K562 (cell line): ENCODE results near the gene MYO15B. TPM values are rescaled to one million over a fixed set of nuclear protein-coding genes. Genes with fewer than 3 reads are reported as not detected.
A peak's percentile ranks its signal among the peaks of the same experiment; 100 is the strongest.

Experiments used
- ATAC-seq: fragments of 200-7000 bp; cut with Tn5 transposase; 3 replicates; pipeline ENCODE4 v1.9.1; 2020; ENCODE audit warnings: moderate library complexity
- BruUV-seq: library from RNA; stranded (reverse); fragments of 400-500 nt; replicated peaks from 2 replicates; lab custom pipeline; 2021; lab: Mats Ljungman, UMichigan
- CTCF ChIA-PET: fragments of 300-600 bp; formaldehyde crosslinking; extraction: SDS; loops from one replicate; lab custom pipeline; 2021; ENCODE audit warnings: low intra/inter-chr PET ratio; lab: Yijun Ruan, JAX
- POLR2A ChIA-PET: fragments of 300-600, 350-650 bp; sonication (Branson Sonifier 250); formaldehyde crosslinking; extraction: SDS; loops from one replicate; lab custom pipeline; 2021; ENCODE audit warnings: antibody characterized with exemption, inconsistent platforms; lab: Yijun Ruan, JAX
- DNase-seq, 4 experiments: peaks; one replicate each; pipeline versions ENCODE4 v3.0.0 to v3.0.0-alpha.2; 2011 to 2018; ENCODE audit warnings: low spot score in 3 of 4, mixed read lengths in 3 of 4; ENCODE audit errors: extremely low read depth in 1 of 4
- FAIRE-seq: peaks from 2 replicates; lab custom pipeline; 2011; peaks lifted over from hg19 to GRCh38; lab: Jason Lieb, UNC
- H2AFZ ChIP-seq: 2 replicates; pipeline ENCODE4 v1.6.0; 2011; ENCODE audit warnings: low read depth, low read length, control low read depth, inconsistent platforms
- H3K27ac ChIP-seq: fragments of 200-600 bp; 3 replicates; pipeline ENCODE4 v1.8.0; 2011; ENCODE audit warnings: low read depth, mild to moderate bottlenecking, control low read depth, inconsistent platforms, low read length, moderate library complexity, mixed read lengths; ENCODE audit errors: extremely low read depth
- H3K27me3 ChIP-seq, 2 experiments: fragments of 300-600 bp in 1 of 2; 2 replicates in 1 of 2; 3 replicates in 1 of 2; pipeline versions ENCODE4 v1.6.0 to v1.8.0; 2011; ENCODE audit warnings: inconsistent platforms in 2 of 2, low read length in 2 of 2, mild to moderate bottlenecking in 1 of 2, mixed read lengths in 1 of 2, moderate library complexity in 1 of 2; ENCODE audit not compliant: control insufficient read depth in 2 of 2, insufficient read depth in 2 of 2
- H3K36me3 ChIP-seq: fragments of 300-600 bp; 3 replicates; pipeline ENCODE4 v1.8.0; 2011; ENCODE audit warnings: mild to moderate bottlenecking, low read length, inconsistent platforms; ENCODE audit not compliant: control insufficient read depth, insufficient read depth
- H3K4me1 ChIP-seq, 2 experiments: fragments of 200-600 bp in 1 of 2; replicated peaks in 1 of 2; 2 replicates in 1 of 2; 3 replicates in 1 of 2; pipeline versions ENCODE4 v1.5.1 to v1.8.0; 2011; ENCODE audit warnings: inconsistent platforms in 2 of 2, low read length in 2 of 2, mild to moderate bottlenecking in 1 of 2, mixed read lengths in 1 of 2, moderate library complexity in 1 of 2; ENCODE audit not compliant: control insufficient read depth in 2 of 2, insufficient read depth in 2 of 2
- H3K4me2 ChIP-seq: 2 replicates; pipeline ENCODE4 v1.6.1; 2011; ENCODE audit warnings: low read length, control low read depth, inconsistent platforms, mixed read lengths; ENCODE audit not compliant: insufficient read depth
- H3K4me3 ChIP-seq: fragments of 200-600 bp; sonication (generic), shearing (Covaris generic); 2 replicates; pipeline ENCODE4 v1.5.1; 2016; ENCODE audit warnings: control low read depth, inconsistent platforms
- H3K79me2 ChIP-seq: fragments of 200-600 bp; 3 replicates; pipeline ENCODE4 v1.8.0; 2011; ENCODE audit warnings: low read length, inconsistent platforms; ENCODE audit not compliant: control insufficient read depth, insufficient read depth
- H3K9ac ChIP-seq, 2 experiments: 2 replicates each; pipeline versions ENCODE4 v1.6.0 to v1.6.1; 2011; ENCODE audit warnings: low read depth in 2 of 2, low read length in 2 of 2, control low read depth in 1 of 2, inconsistent platforms in 1 of 2, mild to moderate bottlenecking in 1 of 2, mixed read lengths in 1 of 2; ENCODE audit not compliant: insufficient read depth in 1 of 2
- H3K9me1 ChIP-seq: one replicate; pipeline ENCODE4 v1.6.0; 2011; ENCODE audit warnings: inconsistent platforms, mild to moderate bottlenecking, low read length, moderate library complexity; ENCODE audit not compliant: control insufficient read depth, insufficient read depth
- H3K9me3 ChIP-seq: replicated peaks from 2 replicates; pipeline ENCODE4 v1.5.1; 2011; ENCODE audit warnings: low read depth, low read length, inconsistent platforms; ENCODE audit not compliant: control insufficient read depth, insufficient read depth
- H4K20me1 ChIP-seq: replicated peaks from 2 replicates; pipeline ENCODE4 v1.6.1; 2011; ENCODE audit warnings: low read length, inconsistent platforms, mixed read lengths; ENCODE audit not compliant: control insufficient read depth, insufficient read depth
- CLOCK ChIP-seq: fragments of 250-450 bp; sonication (Bioruptor Pico); IDR thresholded peaks from 2 replicates; pipeline ENCODE4 v1.4.0; 2020; ENCODE audit warnings: mild to moderate bottlenecking, moderate library complexity, borderline replicate concordance
- MCM3 ChIP-seq: fragments of 450-650 bp; IDR thresholded peaks from 2 replicates; pipeline ENCODE4 v1.6.1; 2016
- MTA1 ChIP-seq: fragments of 450-650 bp; IDR thresholded peaks from 2 replicates; pipeline ENCODE4 v1.6.1; 2017; ENCODE audit warnings: borderline replicate concordance
- PYGO2 ChIP-seq: fragments of 450-650 bp; IDR thresholded peaks from 2 replicates; pipeline ENCODE4 v1.6.1; 2016; ENCODE audit warnings: mild to moderate bottlenecking, missing genetic modification characterization, moderate library complexity, missing compliant biosample characterization
- RBM25 ChIP-seq: fragments of 200-400 bp; formaldehyde crosslinking; IDR thresholded peaks from 2 replicates; pipeline ENCODE4 v1.6.1; 2018; ENCODE audit warnings: low read length, low read depth, moderate library complexity; ENCODE audit not compliant: severe bottlenecking
- STAT6 ChIP-seq: sonication (generic); formaldehyde crosslinking; IDR thresholded peaks from 2 replicates; pipeline ENCODE4 v1.8.1; 2023; ENCODE audit warnings: mild to moderate bottlenecking, missing genetic modification reagents
- TARDBP ChIP-seq: fragments of 450-650 bp; IDR thresholded peaks from 2 replicates; pipeline ENCODE4 v1.6.1; 2016
- ZNF212 ChIP-seq: fragments of 450-650 bp; formaldehyde crosslinking; IDR thresholded peaks from 2 replicates; pipeline ENCODE4 v1.4.0; 2020; ENCODE audit warnings: mild to moderate bottlenecking
- WGBS: fragments of 100-300 bp; shearing (Covaris generic); methylation state at CpG from one replicate; pipeline ENCODE4 v1.1.6; 2016; ENCODE audit warnings: low coverage, mixed read lengths; ENCODE audit not compliant: insufficient coverage; ENCODE audit errors: missing lambda C conversion rate; 5-methylcytosine and 5-hydroxymethylcytosine counted together
- in situ Hi-C: fragments of 300-500 bp; cut with MboI; formaldehyde crosslinking; loops from 4 replicates; pipeline ENCODE4 v1.15.0; 2018; ENCODE audit warnings: inconsistent platforms, mixed read lengths
- intact Hi-C: fragments of 100-400 bp; cut with micrococcal nuclease; formaldehyde crosslinking; loops from 2 replicates; pipeline ENCODE4 v1.14.2; 2022
- polyA plus RNA-seq, 8 experiments: library from polyadenylated mRNA; depleted of rRNA in 4 of 8; stranded (reverse) in 5 of 8; unstranded in 3 of 8; fragments of >200 nt; fragmentation: Nextera tagmentation in 2 of 8; fragmentation: Illumina TruSeq in 1 of 8; extraction: Ambion mirVana in 2 of 8; extraction: Trizol in 1 of 8; gene quantifications; 2 replicates each; pipeline versions ENCODE4 v1.2.1 to v1.2.3, GENCODE V29; 2011 to 2014; ENCODE audit warnings: inconsistent platforms in 1 of 8, missing spikeins in 1 of 8
- total RNA-seq, 7 experiments: library from RNA; depleted of rRNA in 6 of 7; stranded (reverse); fragments of >200 nt in 6 of 7; fragmentation: Illumina TruSeq in 2 of 7; extraction: Trizol in 2 of 7; gene quantifications; 2 replicates each; pipeline versions ENCODE4 v1.2.1 to v1.2.3, GENCODE V29; 2011 to 2021; ENCODE audit warnings: low replicate concordance in 1 of 7

MYO15B gene
- total and polyA plus RNA-seq, 9 of the 15 experiments (the other 6 are each of a cell fraction or from before 2014, with no cell fraction given), result 0.05 to 3.1 (median 0.83) TPM; not detected in 2

- no peaks in the 10 kb centered on the region for H3K79me2 ChIP-seq
- H3K9me1 ChIP-seq, result peaks cover 3% of the 10 kb centered on the region
- intact Hi-C loops (no loop called here), in situ Hi-C loops (no loop called here)
- 83% methylated on average over 7 of the region's 7 CpGs for WGBS
- no peaks in the 10 kb centered on the region for H3K27me3 ChIP-seq
- DNase-seq, result no peak
- peaks cover 31% of the 10 kb centered on the region for H3K36me3 ChIP-seq
- H3K4me3 ChIP-seq, result no peak overlapping the region
- H3K9ac ChIP-seq, result no peak overlapping the region
- TF ChIP-seq ZNF212, result no peak
- no peak for TF ChIP-seq STAT6 (CRISPR knock-in tag)
- TF ChIP-seq RBM25, result peak; percentile 58
- no peak for TF ChIP-seq TARDBP
- no peak for TF ChIP-seq MTA1
- no peak for TF ChIP-seq MCM3
- TF ChIP-seq CLOCK (CRISPR knock-in tag), result no peak
- TF ChIP-seq PYGO2 (tag), result no peak
- H3K27ac ChIP-seq, result no peak overlapping the region
- no peak for FAIRE-seq
- peaks cover 5% of the 10 kb centered on the region for H4K20me1 ChIP-seq
- no peak for ATAC-seq
- no peak overlapping the region for H2AFZ ChIP-seq
- H3K4me2 ChIP-seq, result no peak overlapping the region
- CTCF ChIA-PET, result no interaction called here
- H3K4me1 ChIP-seq, result peaks cover 2 to 13% of the 10 kb centered on the region in 2 experiments; a peak in 4 of 5 replicates
- POLR2A ChIA-PET, result no interaction called here
- no TSS peak for BruUV-seq
- H3K9me3 ChIP-seq, result no peaks in the 10 kb centered on the region
Measured at GRCh38 chr17:75647921-75648320, 60.3 kb downstream of the MYO15B start.
